ENCODE measurements around the gene GAGE13.
"Not testable (repeated sequence)": the region's sequence is repeated elsewhere in the genome, so short reads cannot be mapped to it uniquely, and the experiment has no call there.

Gene GAGE13, protein sequence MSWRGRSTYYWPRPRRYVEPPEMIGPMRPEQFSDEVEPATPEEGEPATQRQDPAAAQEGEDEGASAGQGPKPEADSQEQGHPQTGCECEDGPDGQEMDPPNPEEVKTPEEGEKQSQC

DNA sequence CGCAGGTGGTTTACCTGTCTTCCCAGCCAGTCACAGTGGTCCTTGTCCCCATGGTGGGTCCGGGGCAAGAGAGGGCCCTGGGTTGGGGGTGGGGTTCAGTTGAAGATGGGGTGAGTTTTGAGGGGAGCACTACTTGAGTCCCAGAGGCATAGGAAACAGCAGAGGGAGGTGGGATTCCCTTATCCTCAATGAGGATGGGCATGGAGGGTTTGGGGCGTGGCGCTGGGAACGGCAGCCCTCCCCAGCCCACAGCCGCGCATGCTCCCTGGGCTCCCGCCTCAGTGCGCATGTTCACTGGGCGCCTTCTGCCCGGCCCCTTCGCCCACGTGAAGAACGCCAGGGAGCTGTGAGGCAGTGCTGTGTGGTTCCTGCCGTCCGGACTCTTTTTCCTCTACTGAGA lies at the start of gene GAGE13:
Gene GAGE13, plus strand, starts transcription at position 301 of the 400 bp plus-strand sequence. CDS start 1,156 bp downstream, outside the sequence.
- DNase-seq (ENCODE audit: low spot score); FAIRE-seq: not testable (repeated sequence)

DNA sequence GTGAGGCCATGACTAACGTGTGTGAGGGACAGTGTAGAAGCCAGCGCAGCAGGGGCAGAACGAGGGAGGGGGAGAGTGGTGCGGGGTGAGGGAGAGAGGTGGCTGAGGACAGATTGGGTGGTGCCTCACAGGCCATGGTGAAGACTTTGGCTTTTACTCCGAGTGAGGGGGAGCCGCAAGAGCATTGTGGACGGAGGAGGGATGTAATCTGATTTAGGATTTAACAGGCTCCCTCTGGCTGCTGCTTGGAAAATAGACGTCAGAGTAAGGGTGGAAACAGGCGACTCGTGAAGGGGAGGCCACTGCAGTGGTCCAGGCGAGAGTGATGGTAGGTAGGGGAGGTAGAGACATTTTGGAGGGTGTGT lies 48.8 kb upstream of the GAGE13 start:
- peak; percentile 39 for DNase-seq (ENCODE audit: low spot score)
- FAIRE-seq, result no peak

DNA sequence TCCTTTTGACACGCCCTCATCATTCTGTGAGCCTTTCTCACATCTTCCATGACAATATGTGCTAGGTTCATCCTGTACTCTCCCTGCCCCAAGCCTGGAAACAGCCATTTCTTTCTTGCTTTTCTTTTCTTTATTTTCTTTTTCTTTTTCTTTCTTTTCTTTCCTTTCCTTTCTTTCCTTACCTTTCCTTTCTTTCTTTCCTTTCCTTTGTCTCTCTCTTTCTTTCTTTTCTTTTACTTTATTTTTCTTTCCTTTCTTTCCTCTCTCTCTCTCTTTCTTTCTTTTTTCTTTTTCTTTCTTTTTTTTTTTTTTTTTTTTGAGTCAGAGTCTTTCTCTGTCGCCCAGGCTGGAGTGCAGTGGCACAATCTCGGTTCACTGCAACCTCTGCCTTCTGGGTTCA lies 47.2 kb upstream of the GAGE13 start:
- no peak for FAIRE-seq
- no peak for DNase-seq (ENCODE audit: low spot score)

DNA sequence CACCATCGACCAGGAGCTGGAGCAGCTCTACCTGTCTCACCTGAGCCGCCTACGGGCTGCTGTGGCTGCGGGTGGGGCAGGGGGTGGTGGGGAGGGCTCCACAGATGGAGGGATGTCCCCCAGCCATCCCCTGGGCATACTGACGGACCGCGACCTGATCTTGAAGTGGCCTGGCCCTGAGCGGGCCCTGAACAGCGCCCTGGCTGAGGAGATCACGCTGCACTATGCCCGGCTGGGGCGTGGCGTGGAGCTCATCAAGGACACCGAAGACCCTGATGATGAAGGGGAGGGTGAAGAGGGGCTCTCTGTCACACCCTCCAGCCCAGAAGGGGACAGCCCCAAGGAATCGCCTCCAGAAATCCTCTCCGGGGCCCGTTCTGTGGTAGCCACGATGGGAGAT lies 45.2 kb upstream of the GAGE13 start:
- no peak for FAIRE-seq

DNA sequence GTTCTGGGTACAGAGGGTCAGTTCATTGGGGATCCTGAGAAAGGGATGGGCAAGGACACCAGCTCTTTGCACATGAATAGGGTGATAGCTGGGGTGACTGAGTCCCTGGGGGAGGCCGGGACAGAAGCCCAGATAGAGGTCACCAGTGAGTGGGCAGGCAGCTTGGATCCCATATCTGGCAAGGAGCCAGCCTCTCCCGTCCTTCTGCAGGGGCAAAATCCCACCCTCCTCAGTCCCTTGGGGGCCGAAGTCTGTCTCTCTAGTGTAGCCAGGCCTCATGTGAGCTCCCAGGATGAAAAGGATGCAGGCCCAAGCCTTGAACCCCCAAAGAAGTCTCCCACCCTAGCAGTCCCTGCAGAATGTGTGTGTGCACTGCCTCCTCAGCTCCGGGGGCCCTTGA lies 44.8 kb upstream of the GAGE13 start:
- no peak for DNase-seq (ENCODE audit: low spot score)
- no peak for FAIRE-seq

More for the DNA sequence above, 45.2 kb upstream of the GAGE13 start:
- DNase-seq (ENCODE audit: low spot score), result no peak

DNA sequence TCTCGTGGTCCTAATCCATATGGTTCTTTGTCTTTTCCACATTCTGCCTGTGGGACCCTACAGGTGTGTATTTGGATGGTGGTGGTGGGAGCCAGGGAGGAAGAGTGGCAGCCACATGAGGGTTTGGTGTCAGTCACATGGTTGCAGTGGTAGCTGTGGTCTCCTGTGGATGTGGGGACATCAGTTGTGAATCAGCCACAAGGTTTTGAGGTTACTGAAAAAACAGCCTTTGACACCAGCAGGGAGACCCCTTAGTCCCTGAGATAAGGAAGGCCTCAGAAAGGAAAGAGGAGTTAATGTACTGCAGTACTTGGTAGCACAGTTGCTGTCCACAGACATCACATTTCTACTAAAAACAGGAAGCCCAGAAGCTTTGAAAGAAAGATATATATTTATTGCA lies 43.7 kb upstream of the GAGE13 start:
- FAIRE-seq (no peak), DNase-seq (ENCODE audit: low spot score) (no peak)

DNA sequence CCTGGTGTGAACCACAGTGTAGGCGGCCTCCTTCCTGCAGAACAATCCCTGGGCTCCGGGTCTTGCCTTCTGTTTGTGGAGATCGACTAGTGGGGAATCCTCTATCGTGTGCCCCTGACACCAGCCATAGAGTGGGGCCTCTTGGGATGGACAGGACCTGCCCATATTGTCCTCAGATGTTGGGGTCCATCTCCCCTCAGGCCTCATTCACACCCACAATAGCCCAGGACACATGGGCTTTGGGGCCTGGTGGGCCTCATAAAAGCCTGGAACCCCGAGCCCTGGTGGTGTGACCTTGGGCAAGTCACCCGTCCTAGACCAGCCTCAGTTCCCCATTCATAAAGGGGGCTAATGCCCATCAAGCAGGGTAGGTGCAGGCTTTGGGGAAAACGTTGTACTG lies 41.2 kb upstream of the GAGE13 start:
- no peak for DNase-seq (ENCODE audit: low spot score)

DNA sequence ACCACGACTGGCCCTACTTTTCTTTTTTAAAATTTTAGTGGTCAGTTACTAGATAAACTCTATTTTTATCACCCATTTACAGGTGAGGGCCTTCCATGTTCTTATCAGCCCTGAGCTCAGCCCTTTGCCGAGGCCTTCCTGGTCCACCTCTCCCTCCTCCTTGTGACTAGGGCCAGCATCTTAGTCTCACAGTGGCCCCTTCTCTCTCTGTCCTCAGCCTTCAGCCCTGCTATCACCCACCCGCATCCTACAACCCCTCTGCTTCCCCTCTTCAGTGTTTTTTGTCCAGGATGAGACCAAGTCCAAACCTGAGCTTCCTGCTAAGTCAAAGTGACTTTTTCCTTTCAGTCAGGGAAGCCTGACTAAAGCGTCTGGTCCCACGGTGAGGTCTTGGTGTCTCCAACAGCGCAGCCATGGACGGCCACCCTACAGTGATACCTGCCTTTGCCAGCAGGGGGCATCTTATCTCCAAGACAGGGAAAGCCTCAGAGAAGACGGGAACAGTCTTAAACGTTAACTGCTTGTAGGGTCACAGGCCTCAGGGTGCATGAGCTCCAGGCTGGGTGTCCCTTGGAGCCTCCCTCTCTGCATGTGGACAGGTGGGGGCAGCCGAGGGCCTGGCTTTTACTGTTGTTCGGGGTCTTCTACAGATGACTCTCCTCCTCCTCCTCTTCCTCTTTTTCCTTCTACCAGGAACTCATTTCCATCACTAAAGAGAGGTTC lies 39.6 kb upstream of the GAGE13 start:
- peak; percentile 47 for DNase-seq (ENCODE audit: low spot score)
- no peak for FAIRE-seq

More for the DNA sequence above, 41.2 kb upstream of the GAGE13 start:
- FAIRE-seq, result no peak

DNA sequence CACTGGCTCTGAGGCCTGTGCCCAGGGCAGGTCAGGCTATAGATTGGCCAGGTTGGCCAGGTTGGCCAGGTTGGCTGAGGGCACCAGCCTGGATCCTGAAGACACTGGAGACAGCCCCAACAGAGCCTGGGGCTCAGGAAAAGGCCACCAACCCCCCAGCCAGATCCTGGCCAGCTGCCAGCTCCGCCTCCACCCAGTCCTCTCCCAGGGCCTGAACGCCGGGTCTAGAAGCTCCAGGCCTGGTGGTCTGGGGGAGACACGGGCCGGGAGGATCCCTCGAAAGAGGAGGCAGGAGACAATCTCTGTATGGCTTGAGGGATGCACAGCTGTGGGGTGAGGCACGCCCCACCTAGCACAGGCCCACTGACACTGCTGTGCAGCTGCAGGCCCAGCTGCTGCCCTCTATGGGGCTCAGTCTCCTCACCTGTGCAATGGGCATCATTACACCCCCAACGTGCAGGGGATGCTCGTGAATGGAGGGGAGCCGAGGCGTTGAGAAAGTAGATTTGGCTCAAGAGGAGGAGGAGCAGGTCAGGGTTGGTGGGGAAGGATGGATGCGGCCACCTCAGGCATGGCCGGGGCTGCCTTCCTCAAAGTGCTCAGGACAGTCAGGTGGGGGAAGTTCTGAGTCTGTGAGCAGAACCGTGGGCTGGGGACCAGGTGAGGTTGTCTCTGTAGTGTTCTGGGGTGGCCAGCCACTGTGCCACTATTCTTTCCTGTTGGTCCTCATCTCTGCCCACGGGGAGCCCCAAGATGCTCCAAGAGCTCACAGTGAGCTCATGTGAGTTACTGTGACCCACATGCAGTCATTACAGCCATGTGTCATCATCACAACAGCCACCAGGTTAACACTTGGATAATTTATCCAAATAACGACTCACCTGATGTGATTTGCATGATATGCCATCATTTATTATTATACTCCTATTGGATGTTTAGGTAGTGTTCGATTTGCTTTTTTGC lies 38.7 kb upstream of the GAGE13 start:
- no peak for FAIRE-seq
- no peak for DNase-seq (ENCODE audit: low spot score)

DNA sequence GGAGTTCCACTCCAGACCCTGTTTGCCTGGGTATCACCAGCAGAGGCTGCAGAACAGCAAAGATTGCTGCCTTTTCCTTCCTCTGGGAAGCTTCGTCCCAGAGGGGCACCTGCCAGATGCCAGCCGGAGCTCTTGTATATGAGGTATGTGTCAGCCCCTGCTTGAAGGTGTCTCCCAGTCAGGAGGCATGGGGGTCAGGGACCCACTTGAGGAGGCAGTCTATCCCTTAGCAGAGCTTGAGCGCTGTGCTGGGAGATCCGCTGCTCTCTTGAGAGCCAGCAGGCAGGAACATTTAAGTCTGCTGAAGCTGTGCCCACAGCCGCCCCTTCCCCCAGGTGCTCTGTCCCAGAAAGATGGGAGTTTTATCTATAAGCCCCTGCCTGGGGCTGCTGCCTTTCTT lies 32.1 kb upstream of the GAGE13 start:
- DNase-seq (ENCODE audit: low spot score); FAIRE-seq: not testable (repeated sequence)

DNA sequence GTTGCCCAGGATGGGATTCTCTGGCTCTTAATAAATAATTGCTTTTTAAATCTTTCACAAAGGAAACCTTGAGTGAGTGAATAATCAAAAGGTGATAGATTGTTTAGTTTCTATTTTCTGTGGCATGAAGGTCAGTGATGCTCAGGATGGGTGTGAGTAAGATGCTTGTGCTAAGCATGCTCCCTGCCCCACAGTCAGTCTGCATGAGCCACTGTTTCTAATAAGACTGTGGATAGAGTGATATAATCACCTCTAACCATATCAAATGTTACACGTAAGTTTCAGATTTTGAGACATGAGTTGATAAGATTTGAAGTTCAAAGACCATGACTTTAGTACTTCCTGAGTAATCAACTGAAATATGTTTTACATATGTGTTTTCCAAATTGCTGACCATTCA lies 30.7 kb upstream of the GAGE13 start:
- FAIRE-seq (no peak), DNase-seq (ENCODE audit: low spot score) (no peak)

DNA sequence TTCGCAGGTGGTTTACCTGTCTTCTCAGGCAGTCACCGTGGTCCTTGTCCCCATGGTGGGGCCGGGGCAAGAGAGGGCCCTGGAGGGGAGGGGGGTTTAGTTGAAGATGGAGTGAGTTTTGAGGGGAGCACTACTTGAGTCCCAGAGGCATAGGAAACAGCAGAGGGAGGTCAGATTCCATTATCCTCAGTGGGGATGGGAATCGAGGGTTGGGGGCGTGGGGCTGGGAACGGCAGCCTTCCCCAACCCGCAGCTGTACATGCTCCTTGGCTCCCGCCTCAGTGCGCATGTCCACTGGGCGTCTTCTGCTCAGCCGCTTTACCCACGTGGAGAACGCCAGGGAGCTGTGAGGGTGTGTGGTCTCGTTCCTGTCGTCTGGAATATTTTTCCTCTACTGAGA lies 28.0 kb upstream of the GAGE13 start, which contains the start of gene GAGE10:
Gene GAGE10, plus strand, starts transcription at position 301 of the 400 bp plus-strand sequence. CDS start 1,214 bp downstream, outside the sequence.
- DNase-seq (ENCODE audit: low spot score), result no peak
- FAIRE-seq, result no peak

DNA sequence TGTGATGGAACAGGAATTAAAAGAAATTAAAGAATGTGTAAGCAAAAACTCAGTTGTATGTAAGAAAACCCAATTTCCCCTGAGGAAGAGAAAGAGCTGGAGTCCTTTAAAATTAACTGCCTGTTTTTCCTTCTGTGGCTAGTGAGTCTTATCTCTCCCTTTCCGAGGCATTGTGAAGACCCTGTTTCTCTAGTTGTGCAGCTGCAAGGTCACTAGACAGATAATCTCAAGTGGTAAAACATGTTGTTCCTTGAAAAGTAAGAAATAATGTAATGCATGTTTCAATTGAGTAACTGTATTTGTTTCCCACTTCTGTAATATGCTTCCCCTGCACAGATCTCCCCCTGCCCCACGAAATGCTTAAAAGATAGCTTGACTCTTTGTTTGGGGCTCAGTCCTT lies 23.6 kb upstream of the GAGE13 start:
- FAIRE-seq; DNase-seq (ENCODE audit: low spot score): not testable (repeated sequence)

DNA sequence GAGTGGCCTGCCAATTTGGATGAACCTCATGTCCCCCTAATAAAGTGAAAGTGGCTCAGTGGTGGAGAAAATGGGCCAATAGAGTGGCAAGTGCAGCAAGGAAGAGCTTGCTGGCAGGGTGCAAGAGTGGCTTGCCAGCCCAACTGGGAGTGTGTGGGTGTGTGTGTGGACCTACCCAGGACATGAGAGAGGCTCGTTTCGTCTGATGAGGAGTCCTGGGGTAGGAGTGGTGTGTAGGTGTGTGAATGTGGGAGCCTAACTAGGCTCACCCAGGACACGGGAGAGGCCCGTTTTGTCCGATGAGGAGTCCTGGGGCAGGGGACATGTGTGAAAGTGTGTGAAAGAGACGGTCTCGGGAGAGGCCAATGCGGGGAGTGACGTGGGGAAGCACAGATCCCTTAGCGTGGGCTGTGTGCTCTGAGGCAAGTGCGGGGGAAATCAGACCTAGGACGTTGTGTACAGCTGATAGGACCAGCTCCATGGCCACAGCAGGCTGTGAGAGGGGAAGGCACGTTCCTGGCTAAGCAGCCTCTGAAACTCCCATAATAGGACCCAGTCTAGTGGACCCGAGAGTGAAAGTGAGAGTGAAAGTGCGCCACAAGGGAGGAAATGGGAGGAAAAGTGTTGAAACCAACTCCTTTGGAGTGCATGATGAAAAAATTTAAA lies 22.6 kb upstream of the GAGE13 start:
- DNase-seq (ENCODE audit: low spot score) (no peak), FAIRE-seq (no peak)

DNA sequence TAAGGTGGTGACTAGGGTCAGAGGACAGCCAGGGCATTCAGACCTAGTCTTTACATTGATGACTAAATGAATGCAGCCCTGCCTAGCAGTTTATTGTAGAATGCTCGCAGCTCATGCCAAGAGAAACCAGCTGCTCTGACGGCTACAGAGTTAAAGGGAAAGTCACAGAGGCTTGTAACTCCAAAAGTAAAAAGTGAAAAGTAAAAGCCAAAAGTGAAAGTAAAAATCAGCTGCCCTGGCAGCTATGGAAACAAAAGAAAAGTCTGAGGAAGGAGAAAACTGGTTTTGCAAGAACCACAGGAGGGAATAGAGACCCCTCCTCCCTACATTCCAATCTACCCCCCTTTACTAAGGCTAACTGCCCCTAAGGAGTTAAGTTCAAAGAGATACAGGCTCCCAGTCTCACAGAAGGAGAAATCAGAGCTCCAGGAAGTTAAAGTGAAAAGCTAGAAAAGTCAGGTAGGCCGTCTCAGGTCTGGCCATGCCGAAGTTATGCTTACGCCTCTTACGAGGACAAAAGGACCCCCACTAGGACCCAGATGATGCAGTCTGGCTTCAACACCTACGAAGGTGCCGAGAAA lies 21.9 kb upstream of the GAGE13 start:
- DNase-seq (ENCODE audit: low spot score) (no peak), FAIRE-seq (no peak)

DNA sequence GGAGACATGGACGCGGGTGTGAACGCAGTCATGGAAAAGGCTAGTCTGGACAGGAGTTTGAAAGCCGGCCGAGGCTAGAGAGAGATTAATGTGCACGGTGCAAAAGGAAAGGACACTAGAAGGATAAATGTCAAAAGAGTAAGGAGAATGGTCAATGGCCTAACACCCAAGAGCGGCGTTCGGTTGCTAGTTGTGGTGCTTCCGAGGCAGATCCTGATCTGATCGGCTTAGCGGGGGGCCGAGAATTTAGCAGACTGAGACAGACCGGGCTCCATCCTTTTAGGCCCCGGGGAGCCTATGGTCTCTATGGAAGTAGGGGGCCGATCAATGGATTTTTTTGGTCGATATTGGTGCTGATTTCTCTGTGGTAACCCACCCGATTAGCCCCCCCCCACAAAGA lies 21.0 kb upstream of the GAGE13 start:
- no peak for FAIRE-seq
- DNase-seq (ENCODE audit: low spot score), result no peak

DNA sequence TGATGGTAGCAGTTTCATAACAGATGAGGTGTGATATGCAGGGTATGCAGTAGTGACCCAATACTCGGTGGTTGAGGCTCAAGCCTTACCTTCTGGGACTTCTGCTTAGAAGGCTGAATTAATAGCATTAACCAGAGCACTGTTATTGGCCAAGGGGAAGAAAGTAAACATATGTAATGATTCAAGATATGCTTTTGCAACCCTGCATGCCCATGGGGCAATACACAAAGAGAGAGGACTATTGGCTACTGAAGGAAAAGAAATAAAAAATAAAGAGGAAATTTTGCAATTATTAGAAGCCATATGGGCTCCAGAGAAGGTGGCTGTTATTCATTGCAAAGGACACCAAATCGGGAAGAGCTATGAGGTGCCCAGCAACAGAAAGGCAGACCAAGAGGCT lies 19.2 kb upstream of the GAGE13 start:
- DNase-seq (ENCODE audit: low spot score), result no peak
- no peak for FAIRE-seq

DNA sequence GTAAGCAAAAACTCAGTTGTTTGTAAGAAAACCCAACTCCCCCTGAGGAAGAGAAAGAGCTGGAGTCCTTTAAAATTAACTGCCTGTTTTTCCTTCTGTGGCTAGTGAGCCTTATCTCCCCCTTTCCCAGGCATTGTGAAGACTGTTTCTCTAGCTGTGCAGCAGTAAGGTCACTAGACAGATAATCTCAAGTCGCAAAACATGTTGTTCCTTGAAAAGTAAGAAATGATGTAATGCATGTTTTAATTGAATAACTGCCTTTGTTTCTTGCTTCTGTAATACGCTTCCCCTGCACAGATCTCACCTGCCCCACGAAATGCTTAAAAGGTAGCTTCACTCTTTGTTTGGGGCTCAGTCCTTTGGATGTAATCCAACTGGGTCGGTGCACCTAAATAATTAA lies 15.3 kb upstream of the GAGE13 start:
- FAIRE-seq (no peak), DNase-seq (ENCODE audit: low spot score) (no peak)

DNA sequence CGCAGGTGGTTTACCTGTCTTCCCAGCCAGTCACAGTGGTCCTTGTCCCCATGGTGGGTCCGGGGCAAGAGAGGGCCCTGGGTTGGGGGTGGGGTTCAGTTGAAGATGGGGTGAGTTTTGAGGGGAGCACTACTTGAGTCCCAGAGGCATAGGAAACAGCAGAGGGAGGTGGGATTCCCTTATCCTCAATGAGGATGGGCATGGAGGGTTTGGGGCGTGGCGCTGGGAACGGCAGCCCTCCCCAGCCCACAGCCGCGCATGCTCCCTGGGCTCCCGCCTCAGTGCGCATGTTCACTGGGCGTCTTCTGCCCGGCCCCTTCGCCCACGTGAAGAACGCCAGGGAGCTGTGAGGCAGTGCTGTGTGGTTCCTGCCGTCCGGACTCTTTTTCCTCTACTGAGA lies 9.6 kb upstream of the GAGE13 start, which contains the start of gene GAGE12J:
Gene GAGE12J, plus strand, starts transcription at position 301 of the 400 bp plus-strand sequence. CDS start 1,157 bp downstream, outside the sequence.
- FAIRE-seq; DNase-seq (ENCODE audit: low spot score): not testable (repeated sequence)

DNA sequence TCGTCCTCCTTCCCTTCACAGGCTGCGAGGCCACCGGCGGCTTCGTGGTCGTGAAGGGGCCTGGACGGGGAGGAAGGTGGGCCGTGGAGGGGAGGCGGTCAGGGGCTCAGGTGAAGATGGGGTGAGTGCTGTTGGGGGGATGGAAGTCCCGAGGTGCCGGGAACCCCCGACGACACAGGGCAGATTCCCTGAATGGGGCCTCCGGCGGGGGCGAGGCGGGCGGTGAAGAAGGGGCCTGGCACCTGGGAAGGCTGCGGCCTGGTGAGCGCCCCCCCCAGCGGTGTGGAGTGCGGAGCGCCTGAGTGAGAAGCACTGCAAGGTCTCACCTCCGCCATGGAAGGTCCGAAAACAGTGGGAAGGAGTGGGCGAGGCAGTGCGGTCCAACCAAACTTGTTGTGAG lies 9.1 kb upstream of the GAGE13 start:
- FAIRE-seq; DNase-seq (ENCODE audit: low spot score): not testable (repeated sequence)

DNA sequence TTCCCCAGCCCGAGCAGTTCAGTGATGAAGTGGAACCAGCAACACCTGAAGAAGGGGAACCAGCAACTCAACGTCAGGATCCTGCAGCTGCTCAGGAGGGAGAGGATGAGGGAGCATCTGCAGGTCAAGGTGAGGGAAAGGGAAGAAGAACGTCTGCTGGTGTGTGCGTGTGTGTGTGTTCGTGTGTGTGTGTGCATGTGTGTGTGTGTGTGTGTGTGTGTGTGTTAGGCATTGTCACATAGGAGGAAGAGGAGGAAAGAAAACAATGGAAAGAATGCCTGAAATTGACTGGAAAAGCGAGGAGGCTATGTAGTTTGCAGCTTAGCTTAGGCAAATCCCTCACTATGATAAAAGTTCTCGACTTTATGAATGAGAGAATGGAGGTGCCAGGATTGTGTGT lies 7.6 kb upstream of the GAGE13 start:
- FAIRE-seq; DNase-seq (ENCODE audit: low spot score): not testable (repeated sequence)

Data from urothelium cell line (cell line).